Smooth muscle cell (in vitro differentiated cells): ENCODE data around the gene TLCD3B. TPM values are rescaled to one million over a fixed set of nuclear protein-coding genes. Genes with fewer than 3 reads are reported as not detected.

Experiments used
- DNase-seq: peaks from one replicate; lab custom pipeline; 2025; ENCODE audit not compliant: unreplicated experiment; lab: John Stamatoyannopoulos, UW
- H2AFZ ChIP-seq: fragments of 200-600 bp; sonication (generic); 2 replicates; pipeline ENCODE4 v1.6.0; 2016; ENCODE audit warnings: antibody characterized with exemption, low read depth, mild to moderate bottlenecking
- H3F3A ChIP-seq: fragments of 200-600 bp; sonication (generic); 2 replicates; pipeline ENCODE4 v1.6.0; 2017; ENCODE audit warnings: antibody characterized with exemption, low read depth
- H3K27ac ChIP-seq: fragments of 200-600 bp; sonication (generic); 2 replicates; pipeline ENCODE4 v1.5.1; 2016; ENCODE audit warnings: low read depth, mild to moderate bottlenecking
- H3K27me3 ChIP-seq: fragments of 200-600 bp; sonication (generic); 2 replicates; pipeline ENCODE4 v1.6.1; 2016; ENCODE audit warnings: low read depth, mild to moderate bottlenecking
- H3K36me3 ChIP-seq: fragments of 200-600 bp; sonication (generic); 2 replicates; pipeline ENCODE4 v1.5.1; 2016; ENCODE audit warnings: low read depth
- H3K4me1 ChIP-seq: fragments of 200-600 bp; sonication (generic); 2 replicates; pipeline ENCODE4 v1.5.1; 2016; ENCODE audit warnings: low read depth
- H3K4me2 ChIP-seq: fragments of 200-600 bp; sonication (generic); 2 replicates; pipeline ENCODE4 v1.6.0; 2016; ENCODE audit warnings: mild to moderate bottlenecking
- H3K4me3 ChIP-seq: fragments of 200-600 bp; sonication (generic); 2 replicates; pipeline ENCODE4 v1.5.1; 2016; ENCODE audit warnings: mild to moderate bottlenecking
- H3K79me2 ChIP-seq: fragments of 200-600 bp; sonication (generic); 2 replicates; pipeline ENCODE4 v1.6.0; 2016; ENCODE audit warnings: low read depth, mild to moderate bottlenecking
- H3K9ac ChIP-seq: fragments of 200-600 bp; sonication (generic); 2 replicates; pipeline ENCODE4 v1.6.0; 2016; ENCODE audit warnings: low read depth
- H3K9me3 ChIP-seq: fragments of 200-600 bp; sonication (generic); replicated peaks from 2 replicates; pipeline ENCODE4 v1.5.1; 2016; ENCODE audit warnings: low read depth
- H4K20me1 ChIP-seq: fragments of 200-600 bp; sonication (generic); 2 replicates; pipeline ENCODE4 v1.6.0; 2016; ENCODE audit warnings: low read depth
- WGBS: methylation state at CpG from one replicate; pipeline ENCODE4 v1.1.7; 2016; ENCODE audit warnings: low lambda C conversion rate; 5-methylcytosine and 5-hydroxymethylcytosine counted together
- polyA plus RNA-seq: library from polyadenylated mRNA; unstranded; fragments of >200 nt; fragmentation: Nextera tagmentation; extraction: Ambion mirVana; gene quantifications from 2 replicates; pipeline ENCODE4 v1.2.1, GENCODE V29; 2016
- total RNA-seq: library from RNA; depleted of rRNA; stranded (reverse); fragments of >200 nt; gene quantifications from 2 replicates; pipeline ENCODE4 v1.2.3, GENCODE V29; 2014
- TF ChIP-seq, protein P1 (sequence below): fragments of 200-600 bp; sonication (generic); IDR thresholded peaks from 2 replicates; pipeline ENCODE4 v1.5.1; 2017; ENCODE audit warnings: borderline replicate concordance, mild to moderate bottlenecking, antibody characterized with exemption; ENCODE audit not compliant: insufficient read depth, poor library complexity, severe bottlenecking

The TLCD3B gene
- total and polyA plus RNA-seq, 2 experiments from 2014 or later, result 0.45 to 0.48 TPM

DNA sequence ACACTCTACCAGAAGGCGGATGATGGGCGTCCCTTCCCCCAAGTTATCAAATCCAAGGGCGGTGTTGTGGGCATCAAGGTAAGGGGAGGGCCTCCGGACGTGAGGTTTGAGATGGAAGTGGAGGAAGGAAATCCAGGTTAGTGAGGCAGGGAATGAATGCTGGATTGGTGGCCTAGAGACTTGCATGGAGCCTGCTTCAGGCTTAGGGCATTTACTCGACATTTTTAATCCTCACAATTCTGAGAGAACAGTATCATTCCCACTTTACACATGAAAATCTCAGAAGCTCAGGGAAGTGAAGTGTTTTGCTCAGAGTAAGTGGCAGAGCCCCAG is 36.5 kb upstream of the TLCD3B start:
- Histone ChIP-seq H3K9ac (peak overlapping the region; percentile 99), H4K20me1 (peaks cover 69% of the 10 kb centered on the region), H3K4me3 (peak overlapping the region; percentile 92), H3K9me3 (no peaks in the 10 kb centered on the region), H3K4me2 (peak overlapping the region; percentile 98), H3K27ac (peak overlapping the region; percentile 98), H3K27me3 (no peaks in the 10 kb centered on the region), H2AFZ (no peak overlapping the region), H3K4me1 (peaks cover 34% of the 10 kb centered on the region), H3K79me2 (peaks cover 66% of the 10 kb centered on the region), H3F3A (peaks cover 55% of the 10 kb centered on the region), H3K36me3 (no peaks in the 10 kb centered on the region)
- DNase-seq, result no peak
- TF ChIP-seq, protein P1, sequence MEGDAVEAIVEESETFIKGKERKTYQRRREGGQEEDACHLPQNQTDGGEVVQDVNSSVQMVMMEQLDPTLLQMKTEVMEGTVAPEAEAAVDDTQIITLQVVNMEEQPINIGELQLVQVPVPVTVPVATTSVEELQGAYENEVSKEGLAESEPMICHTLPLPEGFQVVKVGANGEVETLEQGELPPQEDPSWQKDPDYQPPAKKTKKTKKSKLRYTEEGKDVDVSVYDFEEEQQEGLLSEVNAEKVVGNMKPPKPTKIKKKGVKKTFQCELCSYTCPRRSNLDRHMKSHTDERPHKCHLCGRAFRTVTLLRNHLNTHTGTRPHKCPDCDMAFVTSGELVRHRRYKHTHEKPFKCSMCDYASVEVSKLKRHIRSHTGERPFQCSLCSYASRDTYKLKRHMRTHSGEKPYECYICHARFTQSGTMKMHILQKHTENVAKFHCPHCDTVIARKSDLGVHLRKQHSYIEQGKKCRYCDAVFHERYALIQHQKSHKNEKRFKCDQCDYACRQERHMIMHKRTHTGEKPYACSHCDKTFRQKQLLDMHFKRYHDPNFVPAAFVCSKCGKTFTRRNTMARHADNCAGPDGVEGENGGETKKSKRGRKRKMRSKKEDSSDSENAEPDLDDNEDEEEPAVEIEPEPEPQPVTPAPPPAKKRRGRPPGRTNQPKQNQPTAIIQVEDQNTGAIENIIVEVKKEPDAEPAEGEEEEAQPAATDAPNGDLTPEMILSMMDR, result no peak
- WGBS, result 85% methylated on average over 6 of the region's 6 CpGs

DNA sequence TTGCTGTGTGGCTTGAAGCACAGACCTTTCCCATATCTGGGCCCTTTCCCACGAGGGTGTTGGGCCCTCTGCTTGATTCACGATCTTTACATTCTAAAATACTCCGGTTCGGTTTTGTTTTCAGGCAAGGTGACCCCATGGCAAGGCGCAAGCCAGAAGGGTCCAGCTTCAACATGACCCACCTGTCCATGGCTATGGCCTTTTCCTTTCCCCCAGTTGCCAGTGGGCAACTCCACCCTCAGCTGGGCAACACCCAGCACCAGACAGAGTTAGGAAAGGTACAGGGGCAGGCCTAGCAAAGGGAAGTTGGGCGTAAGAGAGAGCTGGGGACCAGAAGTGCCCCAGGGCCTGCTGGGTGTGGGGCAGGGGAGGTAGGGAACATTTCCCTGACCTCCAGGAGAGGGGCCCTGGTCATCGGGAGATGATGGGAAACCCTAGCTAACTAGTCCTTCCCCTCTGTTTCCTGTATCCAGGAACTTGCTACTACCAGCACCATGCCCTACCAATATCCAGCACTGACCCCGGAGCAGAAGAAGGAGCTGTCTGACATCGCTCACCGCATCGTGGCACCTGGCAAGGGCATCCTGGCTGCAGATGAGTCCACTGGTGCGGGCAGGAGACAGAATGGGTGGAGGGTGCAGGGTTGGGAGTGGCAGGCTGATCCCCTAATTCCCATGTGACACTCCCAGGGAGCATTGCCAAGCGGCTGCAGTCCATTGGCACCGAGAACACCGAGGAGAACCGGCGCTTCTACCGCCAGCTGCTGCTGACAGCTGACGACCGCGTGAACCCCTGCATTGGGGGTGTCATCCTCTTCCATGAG is 35.9 kb upstream of the TLCD3B start:
- no peak overlapping the region for H2AFZ ChIP-seq
- peaks cover 55% of the 10 kb centered on the region for H3F3A ChIP-seq
- peaks cover 63% of the 10 kb centered on the region for H4K20me1 ChIP-seq
- H3K4me2 ChIP-seq, result peak overlapping the region; percentile 98
- H3K4me3 ChIP-seq, result peak overlapping the region; percentile 92
- peaks cover 64% of the 10 kb centered on the region for H3K79me2 ChIP-seq
- no peaks in the 10 kb centered on the region for H3K9me3 ChIP-seq
- peak overlapping the region; percentile 99 for H3K9ac ChIP-seq
- H3K27me3 ChIP-seq, result no peaks in the 10 kb centered on the region
- TF ChIP-seq, protein P1, result no peak
- H3K27ac ChIP-seq, result peak overlapping the region; percentile 98
- no peaks in the 10 kb centered on the region for H3K36me3 ChIP-seq
- H3K4me1 ChIP-seq, result peaks cover 34% of the 10 kb centered on the region
- WGBS, result 65% methylated on average over 20 of the region's 21 CpGs
- DNase-seq, result no peak

DNA sequence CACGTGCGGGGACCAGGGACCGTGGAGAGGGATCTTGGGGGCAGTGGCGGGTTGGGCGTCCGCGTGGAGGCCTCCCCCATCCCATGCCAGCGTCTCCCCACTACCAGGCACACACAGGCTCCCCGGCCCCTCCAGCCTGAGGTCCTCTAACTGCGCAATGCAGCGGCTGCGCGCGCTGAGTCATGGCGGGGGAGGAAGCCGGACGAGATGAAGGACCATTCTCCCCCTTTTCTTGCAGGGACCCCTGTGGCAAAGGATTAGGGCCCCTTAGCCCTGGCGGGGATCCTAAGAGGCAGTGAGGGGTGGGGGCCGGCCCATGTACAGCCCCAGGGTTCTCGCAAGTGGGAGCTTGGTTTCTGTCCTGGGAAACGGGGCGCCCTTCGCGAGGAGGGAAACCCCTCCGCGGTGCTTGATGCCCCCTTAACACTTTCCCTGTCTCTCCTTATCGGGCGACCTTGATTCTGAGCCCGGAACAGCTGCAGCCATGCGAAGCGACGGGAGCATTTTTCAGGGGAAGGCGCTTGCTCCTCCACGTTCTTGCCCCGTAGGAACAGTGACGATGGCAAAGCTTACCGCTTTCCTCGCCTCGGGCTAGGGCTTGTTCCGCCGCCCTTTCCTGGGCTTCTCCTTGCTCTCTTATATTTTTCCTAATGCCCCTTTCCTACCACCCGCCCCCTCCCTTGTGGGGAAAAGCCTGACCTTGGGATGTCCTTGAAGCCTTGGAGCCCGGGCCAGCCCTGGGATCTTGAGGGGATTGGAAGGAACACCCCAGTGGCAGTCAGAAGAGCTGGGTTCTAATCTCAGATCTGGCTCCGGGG is 35.1 kb upstream of the TLCD3B start:
- Histone ChIP-seq H3K4me2 (peak overlapping the region; percentile 98), H3K79me2 (peaks cover 56% of the 10 kb centered on the region), H4K20me1 (peaks cover 55% of the 10 kb centered on the region), H3K4me1 (peaks cover 35% of the 10 kb centered on the region), H3K36me3 (no peaks in the 10 kb centered on the region), H3K27me3 (no peaks in the 10 kb centered on the region), H2AFZ (no peak overlapping the region), H3F3A (peaks cover 49% of the 10 kb centered on the region), H3K9ac (peak overlapping the region; percentile 99), H3K9me3 (no peaks in the 10 kb centered on the region), H3K4me3 (peak overlapping the region; percentile 92), H3K27ac (peak overlapping the region; percentile 98)
- DNase-seq, result peak; percentile 85
- TF ChIP-seq, protein P1, result no peak
- under 1% methylated on average over 40 of the region's 44 CpGs for WGBS
